ENCODE results near the gene ZFP3.
"Not testable (repeated sequence)": the region's sequence is repeated elsewhere in the genome, so short reads cannot be mapped to it uniquely, and the experiment has no call there.

ZFP3 gene

GRCh38 chr17:5139458-5139732 lies 61.1 kb downstream of the ZFP3 start:
- no peak for DNase-seq

GRCh38 chr17:5142877-5143276 lies 64.6 kb downstream of the ZFP3 start:
- not testable (repeated sequence) for DNase-seq

All from SW 1271 (cell line).